KOPT-K1 (cell line): ENCODE measurements around the gene CDS2.

Source experiments
- H3K27ac ChIP-seq: fragments of 200-600 bp; sonication (generic); 2 replicates; pipeline ENCODE4 v1.5.1; 2016; ENCODE audit warnings: antibody characterized with exemption, mild to moderate bottlenecking, low read depth, low read length; ENCODE audit not compliant: poor library complexity, severe bottlenecking
- H3K36me3 ChIP-seq: fragments of 200-600 bp; sonication (generic); 2 replicates; pipeline ENCODE4 v1.5.1; 2017; ENCODE audit warnings: antibody characterized with exemption, mild to moderate bottlenecking, low read length, moderate library complexity; ENCODE audit not compliant: insufficient read depth
- H3K9me3 ChIP-seq: fragments of 200-600 bp; sonication (generic); 2 replicates; pipeline ENCODE4 v1.5.1; 2017; ENCODE audit warnings: antibody characterized with exemption, low read length, mild to moderate bottlenecking; ENCODE audit not compliant: insufficient read depth, poor library complexity, severe bottlenecking

Gene CDS2

DNA sequence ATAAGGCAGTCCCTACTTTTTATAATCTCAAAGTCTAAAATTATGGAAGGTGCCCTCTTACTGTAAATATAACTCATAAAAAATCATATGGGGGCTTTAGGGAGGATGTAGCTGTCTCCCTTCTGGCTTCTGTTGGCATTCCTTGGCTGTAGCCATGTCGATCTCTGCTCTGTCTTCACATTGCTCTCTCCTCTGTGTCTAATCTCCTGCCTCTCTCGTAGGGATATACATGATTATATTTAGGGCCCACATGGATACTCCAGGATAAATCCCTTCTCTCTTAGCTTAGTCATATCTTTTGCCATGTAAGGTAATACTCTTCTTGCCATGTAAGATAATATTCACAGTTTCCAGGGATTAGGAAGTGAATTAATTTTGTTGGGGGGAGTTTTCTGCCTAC lies 28.6 kb downstream of the CDS2 start:
- H3K9me3 ChIP-seq = no peaks in the 10 kb centered on the region
- no peaks in the 10 kb centered on the region; the same call in 1 of the 2 replicates for H3K36me3 ChIP-seq
- H3K27ac ChIP-seq = no peak overlapping the region

DNA sequence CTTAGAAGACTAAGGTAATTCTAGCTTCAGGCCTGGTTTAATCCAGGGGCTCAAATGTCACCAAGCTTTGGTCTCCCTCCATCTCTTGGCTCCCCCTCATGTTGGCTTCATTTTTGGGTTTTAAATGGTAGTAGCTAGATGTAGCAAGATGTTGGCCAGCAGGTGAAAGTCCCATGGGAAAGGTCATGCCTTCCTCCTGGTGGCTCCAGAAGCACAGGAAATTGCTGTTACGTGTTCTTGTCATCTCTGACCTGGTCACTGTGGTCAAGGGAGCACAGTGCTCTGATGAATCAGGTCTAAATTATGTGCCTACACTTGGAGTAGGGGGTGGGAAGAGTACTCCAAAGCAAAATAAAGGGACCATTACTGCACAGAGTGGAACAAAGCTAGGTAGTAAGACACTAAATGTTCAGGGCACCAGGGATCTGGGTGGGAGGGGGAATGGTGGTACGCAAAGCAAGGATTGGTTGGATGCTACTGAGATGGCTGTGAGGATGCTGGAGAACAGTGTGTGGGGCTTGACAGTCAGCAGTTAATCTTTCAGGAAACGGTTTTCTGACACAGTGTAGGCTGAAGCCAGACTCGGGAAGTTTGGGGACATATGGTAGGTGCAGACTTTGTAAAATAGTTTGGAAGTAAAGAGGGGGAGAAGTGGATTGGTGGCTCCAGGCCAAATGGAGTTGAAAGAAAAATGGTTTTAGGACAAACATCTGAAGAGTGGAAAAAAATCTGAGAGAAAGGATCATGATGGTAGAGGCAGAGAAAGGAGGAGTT lies 30.1 kb downstream of the CDS2 start:
- Histone ChIP-seq H3K27ac (no peak overlapping the region), H3K36me3 (no peaks in the 10 kb centered on the region; the same call in 1 of the 2 replicates), H3K9me3 (no peaks in the 10 kb centered on the region)

DNA sequence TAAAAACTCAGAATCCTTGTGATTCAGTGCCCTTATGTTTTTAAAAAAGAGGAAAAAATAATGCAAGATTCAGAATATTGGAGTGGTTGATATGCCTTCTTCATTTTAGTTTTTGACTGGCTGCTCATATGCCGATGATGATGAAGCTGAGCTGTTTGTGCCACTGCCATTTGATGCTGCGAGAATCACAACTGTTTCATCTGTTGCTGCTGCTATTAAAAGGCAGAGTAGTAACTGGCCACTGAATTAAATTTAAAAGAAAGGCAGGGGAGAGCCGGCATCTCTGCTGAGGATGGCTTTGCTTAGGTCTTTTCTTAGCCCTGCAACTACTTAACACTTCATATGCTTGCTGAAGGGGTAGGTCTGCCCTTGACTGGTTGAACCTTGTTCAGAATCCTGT lies 33.1 kb downstream of the CDS2 start:
- no peaks in the 10 kb centered on the region for H3K36me3 ChIP-seq
- H3K27ac ChIP-seq = no peak overlapping the region
- H3K9me3 ChIP-seq = no peaks in the 10 kb centered on the region

DNA sequence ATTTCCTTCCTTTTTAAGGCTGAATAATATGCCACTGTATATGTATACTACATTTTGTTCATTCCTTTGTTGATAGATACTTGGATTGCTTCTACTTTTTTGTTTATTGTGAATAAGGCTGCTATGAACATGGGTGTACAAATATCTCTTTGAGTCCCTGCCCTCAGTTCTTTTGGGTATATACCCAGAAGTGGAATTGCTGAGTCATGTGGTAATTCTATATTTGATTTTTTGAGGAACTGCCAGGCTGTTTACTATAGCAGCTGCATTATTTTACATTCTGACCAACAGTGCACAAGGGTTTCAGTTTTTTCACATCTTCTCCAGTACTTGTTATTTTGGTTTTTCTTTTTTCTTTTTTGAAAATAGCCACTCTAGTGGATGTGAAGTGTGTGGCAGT lies 34.1 kb downstream of the CDS2 start:
- no peaks in the 10 kb centered on the region for H3K9me3 ChIP-seq

DNA sequence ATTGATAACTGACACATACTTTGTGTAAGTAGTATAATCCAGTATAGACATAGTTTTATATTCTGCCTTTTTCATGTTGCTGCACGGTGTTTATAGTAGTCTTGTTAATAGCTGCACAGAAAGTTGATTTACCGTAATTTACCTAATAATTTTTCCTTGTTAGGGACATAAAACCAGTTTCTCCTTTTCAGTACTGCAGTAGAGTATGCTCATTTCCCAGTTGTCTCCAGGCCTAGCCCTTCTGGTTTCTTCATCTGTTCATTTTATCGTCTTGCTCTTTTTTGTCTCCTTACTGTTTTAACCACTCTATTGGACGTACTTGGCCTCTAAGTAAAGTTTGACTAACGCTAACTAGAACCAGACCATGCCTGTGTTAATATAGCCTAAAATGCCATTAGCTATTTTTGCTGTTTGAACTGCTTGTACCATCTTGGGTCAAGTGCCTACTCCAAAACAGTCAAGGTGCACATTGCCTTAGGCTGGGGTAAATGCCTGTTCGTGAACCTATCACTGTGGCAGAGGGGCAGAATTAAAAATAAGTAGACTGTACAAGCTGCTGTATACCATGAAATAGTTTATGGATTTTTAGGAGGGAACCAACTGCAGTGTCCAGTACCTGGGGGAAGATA lies 34.8 kb downstream of the CDS2 start:
- Histone ChIP-seq H3K9me3 (no peaks in the 10 kb centered on the region), H3K36me3 (no peaks in the 10 kb centered on the region), H3K27ac (no peak overlapping the region)

More for the DNA sequence above, 34.1 kb downstream of the CDS2 start:
- no peak overlapping the region for H3K27ac ChIP-seq
- no peaks in the 10 kb centered on the region for H3K36me3 ChIP-seq

DNA sequence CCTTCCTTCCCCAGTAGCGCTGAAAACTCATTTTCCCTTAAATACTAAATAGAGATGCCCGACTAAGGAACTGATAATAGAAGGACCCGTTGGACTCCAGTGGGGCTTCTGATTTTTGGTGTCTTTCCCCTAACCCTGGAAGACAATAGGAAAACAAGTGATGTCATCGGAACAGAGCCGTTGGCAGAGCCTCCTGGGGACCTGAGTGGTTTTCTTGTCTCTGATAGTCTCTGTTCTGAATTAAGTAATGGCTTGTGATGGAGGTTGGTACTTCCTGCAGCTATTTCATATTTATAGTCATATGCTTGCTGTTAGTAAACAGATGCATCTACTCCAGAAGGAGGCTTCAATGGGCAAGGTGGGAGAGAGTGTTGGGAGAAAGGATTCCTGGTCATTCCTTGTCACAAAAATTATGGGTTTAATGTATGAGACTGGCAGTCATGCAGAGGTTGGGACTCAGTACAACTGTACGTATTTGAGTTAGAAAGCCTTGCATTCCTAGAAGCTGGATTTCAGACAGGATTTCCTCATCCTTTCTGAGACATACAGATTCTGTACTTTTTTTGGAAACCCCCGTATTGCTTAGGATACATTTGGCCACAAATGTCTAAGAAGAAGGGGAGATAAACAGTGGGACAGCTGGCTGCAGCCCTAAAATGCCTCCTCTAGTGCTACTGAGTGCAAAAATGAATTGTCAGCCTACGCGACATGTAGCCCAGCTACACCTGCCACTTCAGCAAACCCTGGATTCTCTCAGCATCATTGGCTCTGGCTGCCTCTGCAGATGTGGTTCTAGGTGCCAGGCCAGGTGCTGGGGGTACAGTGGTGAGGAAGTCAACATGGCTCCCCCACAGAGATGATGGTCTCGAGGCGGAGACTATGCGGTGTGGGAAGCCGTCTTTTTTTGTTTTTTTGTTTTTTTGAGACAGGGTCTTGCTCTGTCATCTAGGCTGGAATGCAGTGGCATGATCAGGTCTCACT lies 38.1 kb downstream of the CDS2 start:
- Histone ChIP-seq H3K9me3 (no peaks in the 10 kb centered on the region), H3K36me3 (no peaks in the 10 kb centered on the region), H3K27ac (no peak overlapping the region)

DNA sequence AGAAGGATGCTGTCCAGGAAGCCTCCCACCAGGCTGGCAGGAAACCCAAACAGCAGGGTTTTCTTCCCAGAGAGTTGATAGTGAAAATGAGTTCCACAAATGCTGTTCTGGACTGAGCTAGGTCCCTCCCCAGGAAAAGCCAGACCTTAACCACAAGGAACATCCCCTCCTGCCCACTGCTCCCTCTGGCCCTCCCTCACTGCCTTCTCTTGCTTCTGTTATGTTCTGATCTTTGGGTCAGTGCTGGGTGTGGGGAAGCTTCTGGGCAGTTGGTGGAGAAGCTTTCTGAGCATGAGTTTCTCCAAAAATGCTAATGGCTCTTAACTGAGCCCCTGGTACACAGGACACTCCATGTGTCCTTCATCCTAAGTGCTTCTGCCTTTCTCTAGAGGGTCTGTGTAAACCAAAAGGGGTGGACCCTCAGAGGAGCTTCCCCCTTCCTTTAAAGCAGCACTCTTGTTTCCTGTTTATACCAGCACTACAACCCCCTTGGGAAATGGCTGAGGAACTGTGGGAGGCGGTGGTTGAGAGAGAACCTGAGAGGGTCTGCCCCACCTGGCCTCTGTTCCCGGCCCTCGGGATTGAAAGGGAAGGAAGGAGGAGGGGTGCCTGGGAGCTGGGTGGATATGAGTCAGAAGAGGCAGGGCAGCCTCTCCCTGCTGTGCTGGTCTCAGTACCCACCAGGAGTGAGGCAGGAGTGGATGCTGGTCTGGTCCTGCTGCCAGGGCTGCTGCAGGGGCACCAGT lies 42.0 kb downstream of the CDS2 start:
- peaks cover 8% of the 10 kb centered on the region; the same call in 1 of the 2 replicates for H3K36me3 ChIP-seq
- H3K9me3 ChIP-seq = no peaks in the 10 kb centered on the region
- peak overlapping the region; percentile 56 for H3K27ac ChIP-seq

DNA sequence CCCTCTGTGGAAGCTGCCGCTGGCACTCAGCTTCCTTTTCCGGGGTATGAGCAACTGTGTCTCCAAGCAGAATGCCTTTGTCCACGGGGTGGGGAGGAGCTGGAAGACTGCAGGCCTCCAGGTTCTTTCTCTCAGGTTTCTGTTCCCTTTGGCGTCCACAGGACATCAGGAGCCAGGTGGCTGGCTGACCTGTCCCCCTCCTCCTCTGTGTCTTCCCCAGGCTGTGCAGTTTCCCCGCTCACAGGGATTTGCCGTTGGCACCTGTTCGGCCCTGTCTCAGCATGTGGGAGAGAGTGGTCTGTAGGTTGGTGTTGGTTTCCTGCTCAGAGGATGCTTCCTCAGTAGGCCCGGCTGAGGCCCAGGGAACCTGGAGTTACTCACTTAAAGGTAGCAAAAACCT lies 43.5 kb downstream of the CDS2 start:
- Histone ChIP-seq H3K27ac (peak overlapping the region; percentile 56), H3K36me3 (peaks cover 20% of the 10 kb centered on the region), H3K9me3 (no peaks in the 10 kb centered on the region)

DNA sequence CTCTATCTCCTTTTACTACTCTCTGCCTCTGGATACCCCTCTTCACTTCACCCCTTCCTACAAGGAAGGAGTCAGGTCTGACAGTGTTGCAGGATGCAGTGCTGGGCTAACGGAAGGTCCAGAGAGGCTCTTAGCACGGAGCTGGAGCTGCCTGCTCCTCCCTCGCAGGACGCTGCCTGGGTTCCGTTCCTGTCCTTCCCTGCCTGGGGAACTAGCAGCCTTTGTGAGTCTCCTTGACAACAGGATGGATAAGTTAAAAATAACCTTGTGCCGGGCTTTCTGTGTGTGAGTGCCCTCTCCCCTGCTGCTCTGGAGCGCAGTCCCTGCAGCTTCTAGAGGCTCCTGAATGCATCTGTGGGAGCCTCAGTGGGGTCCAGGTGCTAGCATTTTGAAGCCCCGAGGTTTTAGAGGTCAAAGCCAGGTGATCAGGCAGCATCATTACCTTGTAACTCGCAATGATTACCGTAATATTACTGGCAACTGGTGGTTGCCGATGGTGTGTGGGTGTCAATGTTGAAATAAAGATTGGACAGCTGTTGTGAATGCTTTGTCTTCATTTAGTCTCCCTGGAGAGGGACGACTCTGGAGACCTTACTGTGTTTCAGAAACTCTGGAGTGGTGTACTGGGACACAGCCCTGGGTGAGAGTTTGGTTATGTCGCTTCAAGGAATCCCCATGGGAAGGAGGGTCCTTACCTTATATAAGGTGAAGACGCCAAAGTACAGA lies 44.4 kb downstream of the CDS2 start:
- Histone ChIP-seq H3K9me3 (no peaks in the 10 kb centered on the region), H3K27ac (peak overlapping the region; percentile 56)

DNA sequence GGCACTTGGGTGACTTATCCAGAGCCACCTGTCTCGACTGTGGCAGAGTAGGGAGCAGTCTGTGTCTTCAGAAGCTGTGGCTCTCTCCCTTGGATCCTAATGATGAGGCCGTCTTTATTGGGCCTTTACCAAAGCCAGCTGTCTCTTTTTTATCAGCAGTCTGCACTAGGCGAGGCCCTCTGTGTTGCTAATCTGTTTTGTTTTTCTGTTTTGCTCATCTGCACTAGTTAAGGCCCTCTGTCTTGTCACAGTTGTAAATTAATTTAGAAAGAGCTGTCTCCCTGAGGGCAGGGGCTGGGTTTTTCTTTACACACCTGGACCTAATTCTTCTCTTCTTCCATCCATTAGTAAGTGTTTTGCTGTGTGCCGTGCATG lies 45.0 kb downstream of the CDS2 start:
- peaks cover 34% of the 10 kb centered on the region for H3K36me3 ChIP-seq
- H3K27ac ChIP-seq = no peak overlapping the region
- H3K9me3 ChIP-seq = no peaks in the 10 kb centered on the region

More for the DNA sequence above, 44.4 kb downstream of the CDS2 start:
- peaks cover 29% of the 10 kb centered on the region for H3K36me3 ChIP-seq

DNA sequence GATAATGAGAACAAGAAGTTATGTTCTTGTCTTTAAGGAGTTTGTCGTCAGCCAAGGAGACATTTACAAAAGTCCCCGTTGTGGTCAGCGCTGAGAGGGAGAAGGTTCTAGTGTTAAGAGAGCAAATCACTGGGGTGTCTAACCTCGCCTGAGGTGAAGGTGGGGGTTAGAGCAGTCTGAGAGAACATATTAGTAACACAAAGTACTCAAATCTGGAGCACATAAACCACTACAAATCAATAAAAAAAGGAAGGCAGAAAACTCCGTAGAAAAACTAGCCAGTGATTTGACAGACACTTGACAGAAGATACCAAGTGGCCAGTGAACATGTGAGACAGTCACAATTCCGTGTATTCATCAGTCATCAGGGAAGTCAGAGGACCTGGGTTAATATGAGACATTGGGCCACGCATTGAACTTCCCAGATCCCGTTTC lies 45.4 kb downstream of the CDS2 start:
- peaks cover 39% of the 10 kb centered on the region for H3K36me3 ChIP-seq
- no peak overlapping the region for H3K27ac ChIP-seq
- H3K9me3 ChIP-seq = no peaks in the 10 kb centered on the region

DNA sequence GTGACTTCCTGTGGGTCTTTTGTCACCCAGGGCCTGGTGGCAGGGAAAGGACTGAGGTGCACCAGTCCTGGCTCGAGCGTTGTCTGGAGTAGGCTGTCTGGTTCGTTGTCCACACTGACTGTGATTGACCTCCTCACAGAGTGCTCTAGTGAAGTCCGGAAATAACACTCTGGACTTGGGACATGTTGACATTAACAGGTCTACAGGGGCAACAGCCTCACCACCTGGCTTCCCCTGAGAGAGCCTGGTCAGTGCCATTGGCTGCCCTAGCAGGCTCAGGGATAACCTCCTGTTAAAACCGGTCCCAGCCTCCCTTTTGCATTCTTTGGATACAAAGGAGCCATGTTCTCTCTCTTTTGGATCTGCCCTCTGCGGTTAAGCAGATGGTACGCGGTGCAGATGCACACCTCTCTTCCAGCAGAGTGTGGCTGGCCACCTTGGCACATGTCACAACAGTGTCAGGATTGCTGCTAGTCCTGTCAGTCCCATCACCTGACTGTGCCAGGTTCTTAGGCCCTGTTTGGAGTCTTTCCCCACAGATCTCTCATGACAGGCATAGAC lies 46.2 kb downstream of the CDS2 start:
- peaks cover 47% of the 10 kb centered on the region for H3K36me3 ChIP-seq
- no peaks in the 10 kb centered on the region for H3K9me3 ChIP-seq
- H3K27ac ChIP-seq = no peak overlapping the region

DNA sequence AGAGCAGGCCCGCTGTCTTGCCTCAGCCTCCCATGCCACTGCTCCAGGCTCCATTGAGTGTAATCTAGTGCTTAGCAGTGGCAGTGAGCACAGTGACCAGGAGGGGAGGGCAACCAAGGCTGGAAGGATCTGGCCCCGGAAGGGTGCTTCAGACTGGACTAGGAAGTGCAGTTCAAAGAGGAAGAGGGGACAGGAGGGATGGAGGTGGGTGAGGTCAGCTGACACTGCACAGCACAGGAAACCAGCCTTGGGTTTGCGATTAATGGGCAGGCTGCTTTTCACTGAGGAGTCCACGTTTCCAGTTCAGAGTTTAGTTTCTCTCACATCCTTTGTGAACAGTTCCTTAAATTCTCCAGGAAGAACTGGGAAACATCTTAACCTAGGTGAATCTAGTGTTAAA lies 46.9 kb downstream of the CDS2 start:
- H3K9me3 ChIP-seq = no peaks in the 10 kb centered on the region
- no peak overlapping the region for H3K27ac ChIP-seq
- H3K36me3 ChIP-seq = peaks cover 54% of the 10 kb centered on the region

DNA sequence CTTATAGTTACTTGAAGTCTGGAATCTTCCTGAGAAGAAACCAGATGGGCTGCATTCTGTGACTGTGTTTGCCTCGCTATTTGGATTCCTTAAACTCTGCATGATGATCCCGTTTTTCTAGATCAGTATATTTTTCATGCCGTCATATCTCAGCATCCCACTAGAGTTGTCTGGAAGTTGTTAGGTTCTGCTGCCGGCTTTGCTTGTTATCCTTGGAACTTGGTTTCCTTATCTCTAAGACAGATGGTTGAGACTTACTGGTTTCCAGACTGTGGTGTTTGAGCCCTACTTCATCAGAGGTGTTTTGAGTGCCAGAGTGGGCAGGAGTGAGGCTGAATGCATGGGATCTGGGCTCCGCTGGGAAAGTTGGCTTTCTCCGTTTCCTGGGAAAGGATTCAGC lies 50.3 kb downstream of the CDS2 start:
- Histone ChIP-seq H3K9me3 (no peaks in the 10 kb centered on the region), H3K36me3 (peaks cover 84% of the 10 kb centered on the region), H3K27ac (no peak overlapping the region)
